Urinary bladder (tissue), 2 donors: ENCODE results near the gene ZIC4. TPM values are rescaled to one million over a fixed set of nuclear protein-coding genes. Genes with fewer than 3 reads are reported as not detected.

Experiments
- polyA plus RNA-seq: library from polyadenylated mRNA; stranded (reverse); fragments of 200-250 nt; gene quantifications from one replicate; pipeline ENCODE4 v1.2.3, GENCODE V29; 2013
- total RNA-seq: library from RNA; depleted of rRNA; stranded (reverse); fragments of >200 nt; gene quantifications from one replicate; pipeline ENCODE4 v1.2.3, GENCODE V29; 2014
- donor health status: healthy.

The ZIC4 gene
- total and polyA plus RNA-seq, 2 donors = not detected

Other genes with a start within 250 kb of the ZIC4 start
- gene ZIC1, start 2.8 kb upstream of the ZIC4 start, total RNA-seq = not detected
- not detected for gene ZIC1, start 2.8 kb upstream of the ZIC4 start, polyA plus RNA-seq